Measurements from ENCODE around the gene SLC25A21.

The SLC25A21 gene

DNA sequence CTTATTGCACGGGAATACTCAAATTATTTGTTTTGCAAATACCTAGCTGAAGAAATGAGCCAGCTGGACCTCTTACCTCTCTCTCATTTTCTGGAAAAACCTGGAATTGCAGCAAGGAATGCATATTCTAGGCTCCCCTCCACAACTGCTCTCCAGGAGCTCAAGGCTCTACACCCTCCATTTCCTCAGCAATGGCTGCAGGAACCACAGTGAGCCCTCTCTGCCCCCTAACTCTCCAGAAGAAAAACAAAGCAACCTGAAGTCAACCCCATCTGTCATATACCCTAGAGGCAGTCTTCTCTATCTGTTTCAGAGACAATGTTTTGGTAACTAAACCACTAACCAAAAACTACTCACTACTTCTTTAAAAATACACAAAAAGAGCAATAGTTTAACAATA is 221.6 kb downstream of the SLC25A21 start:
- Mint-ChIP-seq H3K9me3 (peaks cover 2% of the 10 kb centered on the region), H3K27ac (no peak overlapping the region), H3K36me3 (no peaks in the 10 kb centered on the region), H3K4me1 (no peaks in the 10 kb centered on the region), H3K27me3 (no peaks in the 10 kb centered on the region), H3K4me3 (no peak overlapping the region)
- no peak for ATAC-seq

DNA sequence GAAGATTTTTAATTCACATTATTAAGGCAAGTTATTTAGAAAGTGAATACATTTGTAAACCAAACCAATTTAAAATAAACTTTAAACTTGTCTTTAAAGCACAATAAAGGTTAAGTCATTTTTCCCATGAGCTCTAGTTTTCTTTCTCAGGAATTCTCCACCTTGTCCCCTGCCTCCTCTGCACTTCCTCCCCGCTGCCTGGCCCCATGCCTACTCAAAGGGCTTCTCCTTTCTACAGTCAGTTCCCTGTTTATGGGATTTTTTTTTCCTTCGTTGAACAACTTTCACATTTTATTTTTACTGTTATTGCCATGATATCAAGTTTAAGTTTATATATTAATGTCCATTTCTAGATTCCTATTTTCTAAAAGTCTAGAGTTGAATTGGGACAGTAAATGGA is 223.0 kb downstream of the SLC25A21 start:
- H3K9me3 Mint-ChIP-seq: peaks cover 2% of the 10 kb centered on the region
- no peak for ATAC-seq

GRCh38 chr14:36948157-36948859 is 224.1 kb downstream of the SLC25A21 start:
- no peak overlapping the region for H3K27ac Mint-ChIP-seq
- no peaks in the 10 kb centered on the region for H3K36me3 Mint-ChIP-seq
- no peaks in the 10 kb centered on the region for H3K4me1 Mint-ChIP-seq
- no peaks in the 10 kb centered on the region for H3K27me3 Mint-ChIP-seq
- H3K4me3 Mint-ChIP-seq: no peak overlapping the region
- no peak for ATAC-seq
- peaks cover 2% of the 10 kb centered on the region for H3K9me3 Mint-ChIP-seq

More for the DNA sequence above, 223.0 kb downstream of the SLC25A21 start:
- Mint-ChIP-seq H3K4me1 (no peaks in the 10 kb centered on the region), H3K4me3 (no peak overlapping the region), H3K36me3 (no peaks in the 10 kb centered on the region), H3K27me3 (no peaks in the 10 kb centered on the region), H3K27ac (no peak overlapping the region)

DNA sequence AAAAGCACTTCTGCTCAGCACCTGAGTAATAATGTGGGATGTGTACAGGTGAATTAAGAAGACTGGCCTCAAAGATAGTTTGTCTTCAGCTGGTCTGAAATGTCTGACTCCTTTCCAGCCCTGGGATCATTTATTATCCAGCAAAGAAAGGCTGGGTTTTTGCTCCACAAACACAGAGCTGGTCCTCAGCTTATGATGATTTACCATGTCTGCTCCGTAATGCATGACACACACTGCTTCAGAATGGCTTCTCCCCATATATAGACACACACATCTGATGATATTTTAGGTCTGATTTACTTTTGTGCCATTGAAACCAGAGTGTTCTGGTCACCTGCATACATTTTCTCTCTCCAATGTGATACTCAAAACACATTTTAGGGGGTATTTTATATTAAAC is 225.0 kb downstream of the SLC25A21 start:
- Mint-ChIP-seq H3K9me3 (peaks cover 2% of the 10 kb centered on the region), H3K36me3 (no peaks in the 10 kb centered on the region), H3K27ac (no peak overlapping the region), H3K4me1 (no peaks in the 10 kb centered on the region), H3K4me3 (no peak overlapping the region), H3K27me3 (no peaks in the 10 kb centered on the region)
- ATAC-seq: no peak

DNA sequence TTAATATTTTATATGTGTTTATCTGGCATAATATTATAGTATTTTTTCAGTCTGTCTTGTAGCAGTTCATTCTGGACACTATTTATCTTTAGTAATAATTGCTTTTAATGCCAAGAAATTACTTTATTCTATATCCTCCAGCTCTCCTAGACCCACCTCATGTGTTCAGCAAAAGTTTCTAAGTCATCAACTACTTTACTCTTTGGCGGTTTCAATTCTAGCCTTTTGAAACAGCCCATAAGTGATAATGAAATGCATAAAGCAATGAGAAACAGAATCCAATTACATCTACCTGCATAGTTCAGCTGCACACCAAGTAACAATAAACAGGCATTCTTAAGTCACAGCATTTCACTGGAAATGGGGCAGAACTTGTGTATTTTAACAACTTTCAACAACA is 225.5 kb downstream of the SLC25A21 start:
- Mint-ChIP-seq H3K27ac (no peak overlapping the region), H3K9me3 (peaks cover under 1% of the 10 kb centered on the region), H3K4me1 (no peaks in the 10 kb centered on the region), H3K27me3 (no peaks in the 10 kb centered on the region), H3K36me3 (no peaks in the 10 kb centered on the region), H3K4me3 (no peak overlapping the region)
- ATAC-seq: no peak

- Mint-ChIP-seq H3K4me1 (no peaks in the 10 kb centered on the region), H3K9me3 (no peaks in the 10 kb centered on the region), H3K27me3 (no peaks in the 10 kb centered on the region), H3K27ac (no peak overlapping the region), H3K36me3 (no peaks in the 10 kb centered on the region), H3K4me3 (no peak overlapping the region)
- ATAC-seq: no peak
These were observed 227.9 kb downstream of the SLC25A21 start for GRCh38 chr14:36944307-36945010.

- H3K4me1 Mint-ChIP-seq: no peaks in the 10 kb centered on the region
- H3K36me3 Mint-ChIP-seq: no peaks in the 10 kb centered on the region
- H3K27me3 Mint-ChIP-seq: no peaks in the 10 kb centered on the region
- no peak for ATAC-seq
- H3K4me3 Mint-ChIP-seq: no peak overlapping the region
- H3K9me3 Mint-ChIP-seq: no peaks in the 10 kb centered on the region
- H3K27ac Mint-ChIP-seq: no peak overlapping the region
These were observed 229.7 kb downstream of the SLC25A21 start for GRCh38 chr14:36942522-36943245.

DNA sequence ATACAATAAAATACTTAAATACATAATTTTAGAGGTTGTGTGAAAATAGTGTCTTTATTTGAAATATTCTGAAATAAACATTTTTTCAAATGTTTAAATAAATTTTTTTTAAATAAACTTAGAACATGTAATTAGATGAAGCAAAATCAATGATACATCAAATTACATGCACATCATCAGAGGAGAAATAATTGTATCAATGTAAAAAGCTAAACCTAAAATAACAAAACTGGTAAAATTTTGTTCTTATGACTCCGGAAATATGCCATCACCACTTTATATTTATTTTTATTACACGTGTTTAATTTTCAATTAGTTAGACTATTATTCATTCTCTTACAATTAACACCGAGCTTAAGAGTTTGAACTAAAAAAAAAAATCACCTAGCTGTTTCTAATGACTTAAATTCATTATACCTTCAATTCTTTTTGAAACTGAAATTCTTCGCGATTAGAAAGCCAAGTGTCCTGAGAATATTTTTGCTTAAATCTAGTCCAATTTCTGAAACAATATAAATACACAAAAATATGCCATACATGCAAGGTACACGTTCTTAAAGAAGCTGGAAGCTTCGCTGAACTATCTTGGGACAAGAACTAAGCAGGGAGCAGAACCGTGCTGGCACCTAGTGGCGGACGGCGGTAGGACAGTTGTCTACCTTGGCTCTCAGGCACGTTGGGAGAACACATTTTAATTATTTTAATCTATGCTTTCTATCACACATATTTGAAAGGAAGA is 230.5 kb downstream of the SLC25A21 start:
- Mint-ChIP-seq H3K4me3 (no peak overlapping the region), H3K9me3 (peaks cover 4% of the 10 kb centered on the region), H3K27ac (no peak overlapping the region), H3K4me1 (no peaks in the 10 kb centered on the region), H3K27me3 (no peaks in the 10 kb centered on the region), H3K36me3 (no peaks in the 10 kb centered on the region)
- ATAC-seq: no peak

DNA sequence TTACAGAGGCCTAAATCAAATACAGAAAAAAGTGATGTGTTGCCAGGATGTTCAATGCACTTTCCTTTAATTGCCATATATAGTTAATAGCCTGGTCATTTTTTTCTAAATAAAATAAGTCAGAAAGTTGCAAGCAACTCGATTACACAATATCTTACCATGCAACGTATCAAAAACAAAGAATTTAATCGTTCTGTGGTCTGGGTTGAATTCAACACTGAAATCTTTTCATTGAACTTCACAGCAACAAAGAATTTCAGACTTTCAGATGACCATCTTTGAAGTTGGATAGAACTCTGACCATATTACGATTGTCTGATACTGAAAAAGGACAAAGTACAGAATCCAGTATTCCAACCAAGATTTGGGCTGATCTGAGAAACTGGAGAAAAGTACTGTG is 231.9 kb downstream of the SLC25A21 start:
- no peaks in the 10 kb centered on the region for H3K36me3 Mint-ChIP-seq
- H3K27ac Mint-ChIP-seq: no peak overlapping the region
- H3K4me3 Mint-ChIP-seq: no peak overlapping the region
- no peaks in the 10 kb centered on the region for H3K27me3 Mint-ChIP-seq
- no peaks in the 10 kb centered on the region for H3K4me1 Mint-ChIP-seq
- peaks cover 4% of the 10 kb centered on the region for H3K9me3 Mint-ChIP-seq
- no peak for ATAC-seq

GRCh38 chr14:36939265-36939664 is 233.1 kb downstream of the SLC25A21 start:
- H3K36me3 Mint-ChIP-seq: no peaks in the 10 kb centered on the region
- H3K4me3 Mint-ChIP-seq: no peak overlapping the region
- no peak for ATAC-seq
- H3K27me3 Mint-ChIP-seq: no peaks in the 10 kb centered on the region
- peaks cover 4% of the 10 kb centered on the region for H3K9me3 Mint-ChIP-seq
- H3K27ac Mint-ChIP-seq: no peak overlapping the region
- no peaks in the 10 kb centered on the region for H3K4me1 Mint-ChIP-seq

GRCh38 chr14:36938678-36939077 is 233.7 kb downstream of the SLC25A21 start:
- no peak for ATAC-seq
- no peak overlapping the region for H3K4me3 Mint-ChIP-seq
- peaks cover 4% of the 10 kb centered on the region for H3K9me3 Mint-ChIP-seq
- H3K27ac Mint-ChIP-seq: no peak overlapping the region
- H3K27me3 Mint-ChIP-seq: no peaks in the 10 kb centered on the region
- no peaks in the 10 kb centered on the region for H3K4me1 Mint-ChIP-seq
- H3K36me3 Mint-ChIP-seq: no peaks in the 10 kb centered on the region

- no peak overlapping the region for H3K27ac Mint-ChIP-seq
- H3K4me1 Mint-ChIP-seq: no peaks in the 10 kb centered on the region
- no peaks in the 10 kb centered on the region for H3K36me3 Mint-ChIP-seq
- H3K4me3 Mint-ChIP-seq: no peak overlapping the region
- peaks cover 4% of the 10 kb centered on the region for H3K9me3 Mint-ChIP-seq
- H3K27me3 Mint-ChIP-seq: no peaks in the 10 kb centered on the region
- no peak for ATAC-seq
These were observed 236.3 kb downstream of the SLC25A21 start for GRCh38 chr14:36935976-36936678.

GRCh38 chr14:36934304-36934703 is 238.1 kb downstream of the SLC25A21 start:
- Mint-ChIP-seq H3K4me1 (no peaks in the 10 kb centered on the region), H3K27ac (no peak overlapping the region), H3K27me3 (no peaks in the 10 kb centered on the region), H3K9me3 (peaks cover 7% of the 10 kb centered on the region), H3K4me3 (no peak overlapping the region), H3K36me3 (no peaks in the 10 kb centered on the region)
- no peak for ATAC-seq

GRCh38 chr14:36931791-36932190 is 240.6 kb downstream of the SLC25A21 start:
- Mint-ChIP-seq H3K9me3 (peaks cover 2% of the 10 kb centered on the region), H3K36me3 (no peaks in the 10 kb centered on the region), H3K27ac (no peak overlapping the region), H3K4me3 (no peak overlapping the region), H3K27me3 (no peaks in the 10 kb centered on the region), H3K4me1 (no peaks in the 10 kb centered on the region)
- no peak for ATAC-seq

GRCh38 chr14:36928432-36928831 is 244.0 kb downstream of the SLC25A21 start:
- Mint-ChIP-seq H3K4me3 (no peak overlapping the region), H3K4me1 (no peaks in the 10 kb centered on the region), H3K36me3 (no peaks in the 10 kb centered on the region), H3K27ac (no peak overlapping the region), H3K27me3 (no peaks in the 10 kb centered on the region), H3K9me3 (peaks cover 2% of the 10 kb centered on the region)
- no peak for ATAC-seq

Measured in stimulated activated memory B cell treated with anti-CD40 and anti-IgM and Interleukin-4, amounts not matched to agents 10 μg/mL and 1 μg/mL and 100 μg/mL, for 72 hours (primary cell).